Lung (tissue), 12 donors: Measurements from ENCODE around the gene HNRNPUL1. TPM values are rescaled to one million over a fixed set of nuclear protein-coding genes. Genes with fewer than 3 reads are reported as not detected.

Experiments used
- ATAC-seq: fragments of 200-7000 bp; cut with Tn5 transposase; one replicate; pipeline ENCODE4 v1.9.1; 2020; ENCODE audit warnings: moderate number of reproducible peaks; ENCODE audit not compliant: insufficient read depth, low FRiP score
- DNase-seq, 3 donors: peaks; one replicate each; pipeline ENCODE4 v3.0.0-alpha.2; 2013 to 2017
- H3K27ac ChIP-seq, 2 donors: one replicate each; pipeline ENCODE4 v1.5.1; 2013; ENCODE audit warnings: mild to moderate bottlenecking in 2 of 2, moderate library complexity in 2 of 2, control low read depth in 1 of 2, inconsistent platforms in 1 of 2, low read depth in 1 of 2, low read length in 1 of 2
- H3K27me3 ChIP-seq, 3 donors: one replicate each; pipeline ENCODE4 v1.5.1; 2013; ENCODE audit warnings: low read length in 2 of 3; ENCODE audit not compliant: control insufficient read depth in 3 of 3, insufficient read depth in 3 of 3
- H3K36me3 ChIP-seq, 4 donors: one replicate each; pipeline ENCODE4 v1.5.1; 2013; ENCODE audit warnings: low read length in 4 of 4, mild to moderate bottlenecking in 1 of 4, moderate library complexity in 1 of 4; ENCODE audit not compliant: control insufficient read depth in 4 of 4, insufficient read depth in 4 of 4
- H3K4me1 ChIP-seq, 5 donors: one replicate each; pipeline ENCODE4 v1.5.1; 2013; ENCODE audit warnings: low read length in 5 of 5, mild to moderate bottlenecking in 2 of 5, moderate library complexity in 1 of 5; ENCODE audit not compliant: control insufficient read depth in 5 of 5, insufficient read depth in 5 of 5
- H3K4me3 ChIP-seq: one replicate; pipeline ENCODE4 v1.5.1; 2013; ENCODE audit warnings: mild to moderate bottlenecking, control low read depth, moderate library complexity
- H3K9ac ChIP-seq, 2 donors: one replicate each; pipeline ENCODE4 v1.5.1; 2013; ENCODE audit warnings: low read length in 2 of 2, control low read depth in 1 of 2; ENCODE audit not compliant: insufficient read depth in 1 of 2
- H3K9me3 ChIP-seq, 4 donors: one replicate each; pipeline ENCODE4 v1.5.1; 2013; ENCODE audit warnings: low read length in 3 of 4, mild to moderate bottlenecking in 1 of 4, moderate library complexity in 1 of 4; ENCODE audit not compliant: control insufficient read depth in 4 of 4, insufficient read depth in 3 of 4
- WGBS, 2 donors: extraction: QIAGEN DNeasy Blood & Tissue Kit; methylation state at CpG; one replicate each; pipeline ENCODE4 v1.1.7; 2013; 5-methylcytosine and 5-hydroxymethylcytosine counted together
- polyA plus RNA-seq, 2 donors: library from polyadenylated mRNA; stranded (reverse); fragments of 200-250 nt; gene quantifications; one replicate each; pipeline ENCODE4 v1.2.1, GENCODE V29; 2013
- total RNA-seq, 2 donors: library from RNA; depleted of rRNA in 1 of 2; stranded (reverse); fragments of >200 nt in 1 of 2; gene quantifications; one replicate each; pipeline ENCODE4 v1.2.1, GENCODE V29; 2014 to 2021
- TF ChIP-seq, protein P1 (sequence below): IDR thresholded peaks from 2 replicates; pipeline ENCODE4 v1.5.1; 2012; ENCODE audit warnings: mild to moderate bottlenecking; ENCODE audit errors: control extremely low read depth, extremely low read depth
- donor health status: control.
- donor health status: control.
- donor health status: Bipolar disorder and iron deficiency.
- donor health status: healthy.
- donor health status: DM: yes; HTN: yes; CAD: no.

The HNRNPUL1 gene
- total and polyA plus RNA-seq, 4 donors, result 92.2 to 198 (median 144) TPM

DNA sequence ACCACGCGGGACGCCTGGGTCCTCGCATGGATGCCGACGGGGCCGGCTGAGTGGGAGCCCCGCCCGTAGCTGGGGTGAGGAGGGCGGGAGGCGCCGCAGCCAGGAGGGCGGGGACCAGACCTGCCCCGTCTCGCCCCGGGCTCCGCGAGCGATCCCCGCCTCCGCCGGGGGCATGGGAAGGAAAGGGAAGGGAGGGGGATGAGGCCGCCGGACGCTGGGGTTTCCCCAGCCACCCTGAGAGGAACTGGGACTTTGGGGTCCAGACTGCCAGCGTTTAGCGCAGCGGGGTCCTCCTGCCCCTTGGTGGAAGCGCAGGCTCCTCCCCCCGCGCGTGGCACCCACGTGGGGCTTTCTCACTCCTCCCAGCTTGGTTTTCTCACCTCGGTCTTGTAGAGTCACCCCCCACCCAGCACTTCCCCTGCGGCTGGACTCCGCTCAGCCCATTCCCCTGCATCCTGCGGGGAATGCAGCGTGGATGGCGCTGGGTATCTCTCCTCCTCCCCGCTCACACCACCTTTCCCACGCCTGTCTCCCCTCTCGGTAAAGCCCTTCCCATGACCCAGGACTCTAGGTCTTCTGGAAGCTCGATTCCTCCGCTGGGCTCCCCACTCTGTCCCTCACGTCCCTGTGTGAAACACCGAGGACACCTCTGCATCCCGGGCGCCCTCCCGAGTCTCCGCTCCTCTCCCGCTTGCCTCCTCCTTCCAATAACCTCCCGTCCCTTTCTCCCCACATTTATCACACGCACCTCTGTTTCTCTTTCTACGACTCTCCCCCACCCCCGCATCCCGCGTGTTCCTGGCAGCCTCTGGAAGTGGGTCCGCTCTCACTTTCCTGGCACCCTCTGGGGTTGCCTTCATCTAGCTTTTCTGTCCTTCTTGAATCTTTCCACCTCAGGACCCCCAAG is 87.4 kb downstream of the HNRNPUL1 start:
- peak overlapping the region; percentile 85 for H3K4me3 ChIP-seq
- 0% methylated on average over 55 to 58 of the region's 58 CpGs for WGBS, 2 donors
- H3K27me3 ChIP-seq, result peaks cover 0 to 15% (median 0%) of the 10 kb centered on the region in 3 donors
- peaks cover 0 to 2% (median 0%) of the 10 kb centered on the region in 4 donors for H3K36me3 ChIP-seq
- DNase-seq (peak in 2 of 3 donors; percentile 17 to 33), ATAC-seq (peak; percentile 51)
- H3K9ac ChIP-seq, result no peak overlapping the region
- H3K27ac ChIP-seq, result peak overlapping the region in 1 of 2 donors; percentile 57
- TF ChIP-seq, protein P1, sequence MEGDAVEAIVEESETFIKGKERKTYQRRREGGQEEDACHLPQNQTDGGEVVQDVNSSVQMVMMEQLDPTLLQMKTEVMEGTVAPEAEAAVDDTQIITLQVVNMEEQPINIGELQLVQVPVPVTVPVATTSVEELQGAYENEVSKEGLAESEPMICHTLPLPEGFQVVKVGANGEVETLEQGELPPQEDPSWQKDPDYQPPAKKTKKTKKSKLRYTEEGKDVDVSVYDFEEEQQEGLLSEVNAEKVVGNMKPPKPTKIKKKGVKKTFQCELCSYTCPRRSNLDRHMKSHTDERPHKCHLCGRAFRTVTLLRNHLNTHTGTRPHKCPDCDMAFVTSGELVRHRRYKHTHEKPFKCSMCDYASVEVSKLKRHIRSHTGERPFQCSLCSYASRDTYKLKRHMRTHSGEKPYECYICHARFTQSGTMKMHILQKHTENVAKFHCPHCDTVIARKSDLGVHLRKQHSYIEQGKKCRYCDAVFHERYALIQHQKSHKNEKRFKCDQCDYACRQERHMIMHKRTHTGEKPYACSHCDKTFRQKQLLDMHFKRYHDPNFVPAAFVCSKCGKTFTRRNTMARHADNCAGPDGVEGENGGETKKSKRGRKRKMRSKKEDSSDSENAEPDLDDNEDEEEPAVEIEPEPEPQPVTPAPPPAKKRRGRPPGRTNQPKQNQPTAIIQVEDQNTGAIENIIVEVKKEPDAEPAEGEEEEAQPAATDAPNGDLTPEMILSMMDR, result no peak
- peaks cover 0 to 32% (median 9%) of the 10 kb centered on the region in 5 donors for H3K4me1 ChIP-seq
- peaks cover 0 to 2% (median 0%) of the 10 kb centered on the region in 4 donors for H3K9me3 ChIP-seq

DNA sequence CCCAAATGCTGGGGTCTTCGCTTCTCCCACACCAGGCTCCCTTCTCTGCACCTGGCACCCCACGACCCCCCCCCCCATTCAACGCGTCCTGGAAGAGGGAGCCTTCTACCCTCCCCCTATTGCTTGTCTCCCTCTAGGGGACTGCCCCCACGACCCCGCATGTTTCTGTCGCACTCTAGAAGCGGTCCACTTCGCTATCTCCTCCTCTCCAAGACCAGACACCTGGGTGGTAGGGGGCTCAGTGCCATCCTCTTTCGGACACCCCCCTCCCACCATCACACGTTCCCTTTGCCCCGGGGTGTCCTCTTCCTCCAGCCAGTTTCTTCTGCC is 88.1 kb downstream of the HNRNPUL1 start:
- DNase-seq, result no peak
- ATAC-seq, result no peak
- TF ChIP-seq, protein P1, result no peak
- Histone ChIP-seq H3K36me3 (no peaks in the 10 kb centered on the region), H3K4me3 (peak overlapping the region; percentile 85), H3K27ac (peak overlapping the region in 1 of 2 donors; percentile 57), H3K4me1 (peaks cover 0 to 32% (median 9%) of the 10 kb centered on the region in 5 donors), H3K27me3 (peaks cover 0 to 15% (median 0%) of the 10 kb centered on the region in 3 donors), H3K9ac (no peak overlapping the region), H3K9me3 (peaks cover 0 to 2% (median 0%) of the 10 kb centered on the region in 4 donors)
- WGBS, 2 donors, result 0 to 1% methylated on average over 12 of the region's 12 CpGs

DNA sequence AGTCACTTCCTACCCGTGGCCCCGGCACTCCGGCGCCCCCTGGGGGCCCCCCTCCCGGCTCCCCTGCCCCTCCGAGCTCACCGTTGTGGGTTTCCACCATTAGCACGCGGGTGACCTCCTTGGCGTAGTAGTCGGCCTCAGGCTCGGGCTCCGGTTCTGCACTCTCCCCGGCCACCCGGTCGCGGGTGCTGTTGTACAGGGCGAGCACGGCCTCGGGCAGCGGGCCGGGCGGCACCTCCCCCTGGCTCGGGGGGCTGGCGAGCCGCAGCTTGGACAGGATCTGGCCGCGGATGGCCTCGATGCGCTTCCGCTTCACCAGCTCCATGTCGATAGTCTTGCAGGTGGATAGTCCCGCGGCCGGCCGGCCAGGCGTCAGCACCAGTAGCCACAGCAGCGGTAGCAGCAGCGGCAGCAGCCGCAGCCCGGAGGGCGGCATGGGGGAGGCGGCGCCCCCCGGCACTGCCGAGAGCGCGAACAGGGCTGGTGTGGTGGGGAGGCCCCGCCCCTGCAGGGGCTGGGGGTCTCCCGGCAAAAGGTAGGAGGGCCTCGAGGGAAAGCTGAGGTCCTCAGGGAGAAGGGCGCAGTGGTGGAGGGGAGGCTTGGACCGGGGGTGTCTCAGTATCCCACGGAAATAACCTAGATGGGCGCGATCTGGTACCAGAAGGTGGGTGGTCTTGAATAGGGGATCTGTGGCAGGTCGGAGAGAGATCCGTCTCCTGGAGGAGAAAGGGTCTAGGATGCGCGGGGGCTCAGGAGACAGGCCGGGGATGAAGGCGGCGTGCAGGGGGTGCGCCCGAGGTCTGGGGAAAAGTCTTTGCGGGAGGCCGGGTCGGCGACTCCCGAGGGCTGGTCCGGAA is 88.7 kb downstream of the HNRNPUL1 start:
- Histone ChIP-seq H3K4me3 (peak overlapping the region; percentile 85), H3K9ac (no peak overlapping the region), H3K27ac (peak overlapping the region; percentile 83 to 85), H3K36me3 (no peaks in the 10 kb centered on the region), H3K9me3 (peaks cover 0 to 2% (median 0%) of the 10 kb centered on the region in 4 donors), H3K27me3 (peaks cover 0 to 15% (median 0%) of the 10 kb centered on the region in 3 donors), H3K4me1 (peaks cover 0 to 32% (median 9%) of the 10 kb centered on the region in 5 donors)
- ATAC-seq (no peak), DNase-seq (peak in 2 of 3 donors; percentile 27 to 48)
- TF ChIP-seq, protein P1, result peak; percentile 3
- 0 to 1% methylated on average over 71 of the region's 71 CpGs for WGBS, 2 donors
